Stimulated activated CD4-positive, alpha-beta T cell treated with anti-CD3 and anti-CD28 coated beads, Interleukin-4, amount 100 ng/mL, for 48 hours (primary cell): ENCODE measurements around the gene MRPS26.
"Not testable (repeated sequence)": the region's sequence is repeated elsewhere in the genome, so short reads cannot be mapped to it uniquely, and the experiment has no call there.

Experiments
- DNase-seq, 2 donors: peaks; one replicate each; pipeline ENCODE4 v3.0.0-alpha.2; 2020; ENCODE audit warnings: low read depth in 2 of 2

Gene MRPS26

DNA sequence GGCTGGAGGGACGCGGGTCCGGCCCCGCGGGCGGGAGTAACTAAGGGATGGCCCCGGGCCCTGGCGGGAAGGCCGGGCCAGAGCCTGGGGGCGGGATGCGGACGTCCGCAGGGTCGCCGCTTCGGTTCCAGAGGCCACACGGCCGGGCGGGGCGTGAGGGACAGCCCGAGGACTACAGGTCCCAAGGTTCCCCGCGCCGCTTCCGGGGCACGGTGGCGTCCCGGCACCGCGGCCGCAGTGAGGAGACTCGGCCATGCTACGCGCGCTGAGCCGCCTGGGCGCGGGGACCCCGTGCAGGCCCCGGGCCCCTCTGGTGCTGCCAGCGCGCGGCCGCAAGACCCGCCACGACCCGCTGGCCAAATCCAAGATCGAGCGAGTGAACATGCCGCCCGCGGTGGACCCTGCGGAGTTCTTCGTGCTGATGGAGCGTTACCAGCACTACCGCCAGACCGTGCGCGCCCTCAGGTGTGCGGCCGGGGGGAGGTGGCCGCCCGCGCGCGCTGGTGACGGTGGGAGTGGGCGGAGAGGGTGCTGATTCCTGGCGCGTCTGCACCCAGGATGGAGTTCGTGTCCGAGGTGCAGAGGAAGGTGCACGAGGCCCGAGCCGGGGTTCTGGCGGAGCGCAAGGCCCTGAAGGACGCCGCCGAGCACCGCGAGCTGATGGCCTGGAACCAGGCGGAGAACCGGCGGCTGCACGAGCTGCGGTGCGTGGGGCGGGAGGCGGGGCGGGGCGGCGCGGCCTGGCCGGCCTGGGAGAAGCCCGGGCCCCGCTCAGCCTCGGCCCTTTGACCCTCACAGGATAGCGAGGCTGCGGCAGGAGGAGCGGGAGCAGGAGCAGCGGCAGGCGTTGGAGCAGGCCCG is at the start of gene MRPS26:
Gene MRPS26 (plus strand): TSS at position 237 of the 861 bp plus-strand sequence. CDS start 17 bp downstream, at position 254.
- peak; percentile 80 to 84 for DNase-seq

DNA sequence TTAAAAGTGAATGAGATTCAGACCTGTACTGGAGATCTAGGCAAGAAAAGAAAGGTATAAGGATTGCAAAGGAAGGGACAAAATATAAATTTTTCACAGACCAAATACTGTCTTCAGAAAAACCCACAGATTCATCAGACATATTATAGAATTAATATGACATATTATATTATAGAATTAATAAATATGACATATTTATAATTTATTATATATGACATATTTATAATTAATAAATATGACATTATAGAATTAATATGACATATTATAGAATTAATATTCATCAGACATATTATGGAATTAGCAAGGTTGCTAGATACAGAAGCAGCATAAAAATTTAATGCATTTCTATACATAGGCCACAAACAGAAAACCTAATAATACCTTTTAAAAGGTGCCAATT is 47.1 kb upstream of the MRPS26 start:
- DNase-seq = no peak

DNA sequence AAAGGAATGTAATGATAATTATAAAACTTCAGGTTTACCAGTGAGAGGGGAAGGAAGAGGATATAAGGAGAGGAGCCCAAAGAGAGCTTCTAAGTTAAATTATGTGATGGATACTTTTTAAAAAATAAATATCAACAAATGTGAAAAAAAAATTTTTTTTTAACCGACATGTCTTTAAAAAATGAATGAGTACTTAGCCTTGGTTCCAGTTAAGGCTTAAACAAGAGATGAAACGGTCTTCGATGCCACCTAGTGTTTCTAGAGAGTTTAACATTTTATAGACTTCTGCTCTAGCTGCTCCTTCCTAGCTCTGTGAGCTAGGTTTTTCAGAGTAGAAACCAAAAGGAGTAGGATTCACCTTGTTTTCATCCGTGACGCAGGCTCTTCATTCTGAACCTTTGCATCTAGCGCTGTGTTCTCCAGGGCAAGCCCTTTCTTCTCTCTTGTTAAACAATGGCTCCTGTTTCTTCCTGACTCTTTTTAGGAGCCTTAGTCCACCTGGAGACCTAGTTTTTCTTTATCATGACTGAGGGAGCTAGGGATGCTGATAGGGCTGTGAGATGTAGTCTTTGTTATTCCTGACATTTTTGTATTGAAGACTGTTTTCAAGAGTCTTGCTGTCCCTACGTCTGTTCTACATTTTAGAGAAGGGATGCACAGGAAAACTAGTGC is 44.9 kb upstream of the MRPS26 start:
- DNase-seq = no peak

DNA sequence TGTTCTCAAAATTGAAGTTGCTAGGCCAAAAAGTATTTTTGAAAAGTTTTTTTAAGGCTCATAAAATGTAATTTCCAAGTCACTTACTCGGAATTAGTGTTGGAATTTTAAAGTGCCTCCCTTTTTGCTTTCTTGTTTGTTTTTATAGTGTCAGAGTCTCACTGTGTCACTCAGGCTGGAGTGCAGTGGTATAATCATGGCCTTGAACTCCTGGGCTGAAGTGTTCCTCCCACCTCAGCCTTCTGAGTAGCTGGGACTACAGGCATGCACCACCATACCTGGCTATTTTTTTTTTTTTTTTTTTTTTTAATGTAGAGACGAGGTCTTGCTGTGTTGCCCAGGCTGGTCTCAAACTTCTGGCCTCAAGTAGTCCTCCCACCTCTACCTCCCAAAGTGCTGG is 42.4 kb upstream of the MRPS26 start:
- DNase-seq = no peak

DNA sequence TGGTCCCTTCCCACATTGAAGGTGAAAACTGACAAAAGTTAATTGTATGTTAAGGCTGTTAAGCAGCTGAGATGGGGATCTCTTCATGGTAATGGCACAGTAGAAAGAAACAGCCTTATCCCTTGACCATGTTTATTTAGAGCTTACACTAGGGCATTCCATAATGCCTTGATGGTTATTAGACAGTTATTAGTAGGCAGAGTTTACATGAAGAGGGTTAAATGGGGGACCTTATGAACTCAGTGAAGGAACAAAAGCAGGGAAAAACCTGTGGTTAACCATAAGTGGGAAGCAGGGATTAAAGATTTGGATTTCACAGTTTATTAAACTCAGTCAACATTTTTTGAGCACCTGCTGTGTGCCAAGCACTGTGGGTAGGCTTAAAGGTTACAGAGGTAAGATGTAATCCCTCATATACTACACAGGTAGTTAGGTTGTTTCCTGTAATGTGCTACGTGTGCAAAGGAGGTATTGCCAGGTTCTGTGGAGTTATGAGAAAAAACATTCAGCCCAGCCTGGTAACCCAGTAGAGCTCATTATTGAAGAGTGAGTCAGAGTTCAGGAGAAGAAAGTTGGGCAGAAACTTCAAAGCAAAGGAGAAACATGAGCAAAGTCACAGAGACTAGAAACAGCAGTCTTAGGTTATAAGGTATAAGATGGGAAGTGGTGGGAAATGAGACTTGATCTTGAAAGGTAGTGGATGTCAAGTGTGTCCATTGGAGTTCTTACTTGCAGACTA is 34.7 kb upstream of the MRPS26 start:
- DNase-seq = no peak

DNA sequence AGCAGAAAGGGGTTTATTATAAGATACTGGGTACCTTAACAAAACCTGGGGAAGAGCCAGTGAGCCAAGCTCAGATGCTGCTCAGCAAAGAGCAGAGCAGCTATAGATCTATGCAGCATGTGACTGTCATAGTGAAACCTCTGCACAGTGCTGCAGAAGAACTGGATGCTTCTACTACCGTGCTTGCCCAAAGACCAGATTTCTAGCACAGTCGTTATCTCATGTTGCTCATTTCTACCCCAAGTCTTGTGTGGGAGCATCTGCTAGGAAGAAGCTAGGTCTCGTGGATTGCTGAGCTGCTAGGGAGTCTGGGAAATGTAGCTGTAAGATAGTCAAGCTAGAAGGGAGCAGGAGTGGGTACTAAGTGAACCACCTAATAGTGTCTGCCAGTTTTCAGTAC is 34.1 kb upstream of the MRPS26 start:
- no peak for DNase-seq

DNA sequence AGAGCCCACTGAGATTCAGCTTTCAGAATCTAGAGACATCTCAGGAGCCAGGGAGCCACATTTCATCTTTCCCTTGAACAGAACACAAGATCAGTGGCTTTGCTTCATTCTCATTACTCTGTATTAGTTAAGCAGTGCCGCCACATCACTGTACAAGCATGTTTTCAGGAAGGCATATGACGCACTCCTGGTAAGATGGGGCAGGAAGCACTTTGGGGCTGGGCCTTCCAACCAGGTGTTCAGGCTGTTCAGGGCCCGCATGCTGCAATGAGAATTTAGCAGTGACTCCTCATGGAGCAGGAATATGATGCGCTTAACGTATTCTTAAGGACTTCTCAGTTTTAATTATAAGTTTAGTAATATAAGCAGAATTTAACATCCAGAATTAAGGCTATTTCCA is 32.1 kb upstream of the MRPS26 start:
- DNase-seq = no peak

DNA sequence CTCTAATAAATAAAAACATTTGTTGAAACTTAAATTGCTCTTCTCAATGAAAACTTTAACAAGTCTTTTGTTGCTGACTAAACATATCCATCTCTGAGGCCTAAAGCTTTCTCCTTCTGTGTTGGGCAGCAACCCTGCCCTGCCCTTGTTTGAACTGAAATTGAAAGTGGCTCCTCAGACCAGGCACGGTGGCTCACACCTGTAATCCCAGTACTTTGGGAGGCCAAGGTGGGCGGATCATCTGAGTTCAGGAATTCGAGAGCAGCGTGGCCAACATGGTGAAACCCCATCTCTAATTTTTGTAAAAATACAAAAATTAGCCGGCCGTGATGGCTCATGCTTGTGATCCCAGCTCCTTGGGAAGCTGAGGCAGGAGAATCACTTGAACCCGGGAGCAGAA is 31.7 kb upstream of the MRPS26 start:
- DNase-seq = no peak

DNA sequence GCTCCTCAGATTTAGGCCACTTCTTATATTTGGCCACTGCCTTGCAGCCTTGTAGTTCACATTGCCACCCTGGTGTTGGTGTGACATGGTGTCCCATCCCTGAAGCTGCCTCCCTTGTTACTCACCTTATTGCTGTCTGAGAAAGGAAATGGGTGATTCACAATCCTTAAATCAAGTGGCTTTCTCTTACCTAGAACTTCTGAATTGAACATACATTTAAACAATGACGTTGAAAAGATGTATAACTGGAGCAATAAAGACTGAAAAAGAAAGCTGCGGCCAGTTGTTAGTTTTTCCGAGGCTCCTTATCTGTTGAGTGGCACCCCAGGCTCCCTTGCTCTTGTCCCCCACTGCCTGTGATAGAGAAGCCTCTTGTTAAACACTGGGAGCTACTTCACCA is 31.2 kb upstream of the MRPS26 start:
- peak in 1 of 2 donors; percentile 48 for DNase-seq

DNA sequence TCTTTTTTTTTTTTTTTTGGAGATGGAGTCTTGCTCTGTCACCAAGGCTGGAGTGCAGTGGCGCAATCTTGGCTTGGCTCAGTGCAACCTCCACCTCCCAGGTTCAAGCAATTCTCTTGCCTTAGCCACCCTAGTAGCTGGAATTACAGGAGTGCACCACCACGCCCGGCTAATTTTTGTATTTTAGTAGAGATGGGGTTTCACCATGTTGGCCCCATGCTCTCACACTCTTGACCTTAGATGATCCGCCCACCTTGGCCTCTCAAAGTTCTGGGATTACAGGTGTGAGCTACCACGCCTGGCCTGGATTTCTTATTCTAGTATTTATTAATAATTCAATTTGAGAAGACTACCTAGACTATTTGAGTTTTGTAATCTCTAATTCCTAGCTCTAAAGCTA is 30.6 kb upstream of the MRPS26 start:
- not testable (repeated sequence) for DNase-seq

DNA sequence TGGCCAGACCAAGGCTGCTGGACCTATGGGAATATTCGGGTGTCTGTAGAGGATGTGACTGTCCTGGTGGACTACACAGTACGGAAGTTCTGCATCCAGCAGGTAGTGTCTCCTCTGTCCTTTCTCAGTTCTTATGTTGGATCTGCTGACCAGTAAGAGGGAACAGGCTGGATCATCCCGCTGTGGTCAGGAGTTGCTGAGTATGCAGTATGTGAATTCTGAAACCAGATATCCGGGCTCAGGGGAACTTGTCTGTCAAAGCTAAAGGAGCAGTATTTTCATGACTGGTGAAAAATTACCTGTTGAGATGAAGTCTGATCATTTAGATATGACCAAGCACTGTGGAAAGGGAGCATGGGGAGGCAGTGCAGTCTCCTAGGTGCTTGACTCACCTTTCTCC is 24.5 kb upstream of the MRPS26 start:
- no peak for DNase-seq

DNA sequence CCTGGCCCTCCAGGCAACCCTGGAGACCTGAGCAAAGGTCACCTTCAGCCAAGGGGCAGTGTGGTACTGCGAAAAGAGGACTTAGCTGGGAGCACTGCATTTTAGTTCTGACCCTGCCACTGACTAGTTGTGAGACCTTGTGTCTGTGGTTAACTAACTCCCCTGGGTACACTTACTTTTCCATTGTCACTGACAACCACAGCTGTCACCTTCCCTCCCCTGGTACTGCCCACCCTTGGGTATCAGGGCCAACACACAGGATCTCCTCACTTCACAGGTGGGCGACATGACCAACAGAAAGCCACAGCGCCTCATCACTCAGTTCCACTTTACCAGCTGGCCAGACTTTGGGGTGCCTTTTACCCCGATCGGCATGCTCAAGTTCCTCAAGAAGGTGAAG is 24.1 kb upstream of the MRPS26 start:
- no peak for DNase-seq

DNA sequence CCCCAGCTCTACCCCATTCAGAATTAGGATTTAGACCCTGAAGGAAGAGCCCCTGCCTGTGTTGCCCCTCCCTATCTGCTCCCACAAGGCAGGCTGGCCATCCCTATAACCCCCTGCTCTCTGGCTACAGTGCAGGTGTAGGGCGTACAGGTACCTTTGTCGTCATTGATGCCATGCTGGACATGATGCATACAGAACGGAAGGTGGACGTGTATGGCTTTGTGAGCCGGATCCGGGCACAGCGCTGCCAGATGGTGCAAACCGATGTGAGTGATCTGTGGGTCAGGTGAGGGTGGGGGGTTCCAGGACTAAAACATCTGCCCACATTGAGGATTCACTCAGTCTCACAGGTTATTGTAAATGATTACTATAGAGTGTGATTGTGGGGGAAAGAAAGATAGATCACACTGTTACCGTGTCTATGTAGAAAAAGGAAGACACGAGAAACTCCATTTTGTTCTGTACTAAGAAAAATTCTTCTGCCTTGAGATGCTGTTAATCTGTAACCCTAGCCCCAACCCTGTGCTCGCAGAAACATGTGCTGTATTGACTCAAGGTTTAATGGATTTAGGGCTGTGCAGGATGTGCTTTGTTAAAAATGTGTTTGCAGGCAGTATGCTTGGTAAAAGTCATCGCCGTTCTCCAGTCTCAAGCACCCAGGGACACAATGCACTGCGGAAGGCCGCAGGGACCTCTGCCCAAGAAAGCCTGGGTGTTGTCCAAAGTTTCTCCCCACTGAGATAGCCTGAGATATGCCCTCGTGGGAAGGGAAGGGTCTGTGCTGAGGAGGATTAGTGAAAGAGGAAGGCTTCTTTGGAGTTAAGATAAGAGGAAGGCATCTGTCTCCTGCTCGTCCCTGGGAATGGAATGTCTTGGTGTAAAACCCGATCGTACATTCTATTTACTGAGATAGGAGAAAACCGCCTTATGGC is 23.0 kb upstream of the MRPS26 start:
- not testable (repeated sequence) for DNase-seq

DNA sequence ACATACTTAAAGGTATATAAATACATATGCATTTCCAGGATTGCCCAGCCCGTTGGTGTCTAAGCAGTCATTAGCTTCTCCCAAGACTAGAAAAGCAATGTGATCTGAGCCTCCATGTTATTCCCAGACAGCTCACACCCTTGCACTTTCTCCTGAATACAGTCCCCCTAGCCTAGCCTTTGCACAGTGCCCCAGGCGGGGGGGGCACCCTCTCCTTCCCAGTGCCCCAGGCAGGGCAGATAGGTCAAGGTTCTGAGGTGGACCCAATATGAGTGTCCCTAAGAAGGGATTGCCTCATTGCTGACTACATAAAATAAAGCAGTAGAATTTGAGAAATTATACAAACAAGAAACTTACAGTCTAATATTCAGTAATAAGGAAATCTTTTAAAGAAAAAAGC is 17.9 kb upstream of the MRPS26 start:
- no peak for DNase-seq

DNA sequence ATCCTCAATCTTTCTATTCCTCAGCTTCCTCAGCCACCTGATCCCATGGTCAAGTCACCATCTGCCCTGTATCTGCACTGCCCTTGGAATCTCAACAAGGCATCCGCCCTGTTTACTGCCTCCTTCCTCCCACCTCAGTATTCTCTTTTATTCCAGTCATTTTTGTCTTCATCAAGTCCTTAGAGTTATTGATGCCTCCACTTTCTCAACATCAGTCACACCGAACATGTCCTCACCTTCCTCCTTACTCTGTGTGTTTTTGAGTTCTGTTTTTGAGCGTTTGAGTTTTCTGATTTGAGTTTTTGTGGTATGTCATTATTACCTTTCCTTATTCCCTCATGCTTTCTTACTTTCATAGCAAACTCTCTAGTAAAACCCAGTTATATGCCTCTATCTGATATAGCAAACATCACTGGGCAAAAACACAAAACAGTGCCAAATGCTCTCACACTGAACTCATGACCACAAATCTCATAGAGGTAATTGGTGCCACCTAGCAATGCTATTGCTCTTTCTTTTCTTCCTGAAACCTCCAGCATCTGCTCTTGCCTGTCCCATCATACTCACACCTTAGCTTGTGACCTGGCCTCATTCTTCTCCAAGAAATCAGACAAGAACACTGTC is 14.2 kb upstream of the MRPS26 start:
- no peak for DNase-seq

DNA sequence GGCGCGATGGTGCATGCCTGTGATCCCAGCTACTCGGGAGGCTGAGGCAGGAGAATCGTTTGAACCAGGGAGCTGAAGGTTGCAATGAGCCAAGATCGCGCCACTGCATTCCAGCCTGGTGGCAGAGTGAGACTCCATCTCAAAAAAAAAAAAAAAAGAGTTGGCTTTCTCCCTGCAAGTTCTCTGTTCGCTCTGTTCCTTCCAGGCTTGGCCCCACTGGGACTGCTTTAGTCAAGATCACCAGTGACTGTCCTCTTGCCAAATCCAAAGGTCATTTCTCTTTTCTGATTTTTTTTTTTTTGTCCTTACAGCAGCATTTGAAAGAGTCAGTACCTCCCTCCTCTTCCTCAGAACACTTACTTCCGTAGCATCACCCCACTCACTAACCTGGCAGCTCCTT is 13.2 kb upstream of the MRPS26 start:
- DNase-seq = no peak

DNA sequence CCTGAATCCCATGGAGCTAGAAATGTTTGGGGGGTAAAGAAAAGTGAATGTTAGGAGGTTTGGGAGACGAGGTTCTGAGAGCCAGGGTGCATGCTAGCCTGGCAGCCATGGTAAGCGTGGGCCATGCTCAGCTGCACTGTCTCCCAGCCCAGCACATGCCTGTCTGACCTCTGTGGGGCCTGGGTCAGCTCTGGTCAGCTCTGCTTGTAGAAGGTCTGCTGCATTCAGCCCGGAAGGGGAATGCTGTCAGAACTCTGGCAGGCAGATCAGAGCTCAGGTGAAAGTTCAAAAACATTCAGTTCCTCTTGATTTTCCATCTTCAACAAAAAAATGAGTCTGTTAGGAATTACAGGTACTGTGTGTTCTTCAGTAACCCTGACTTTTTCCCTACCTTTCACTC is 8.2 kb upstream of the MRPS26 start:
- DNase-seq = no peak

DNA sequence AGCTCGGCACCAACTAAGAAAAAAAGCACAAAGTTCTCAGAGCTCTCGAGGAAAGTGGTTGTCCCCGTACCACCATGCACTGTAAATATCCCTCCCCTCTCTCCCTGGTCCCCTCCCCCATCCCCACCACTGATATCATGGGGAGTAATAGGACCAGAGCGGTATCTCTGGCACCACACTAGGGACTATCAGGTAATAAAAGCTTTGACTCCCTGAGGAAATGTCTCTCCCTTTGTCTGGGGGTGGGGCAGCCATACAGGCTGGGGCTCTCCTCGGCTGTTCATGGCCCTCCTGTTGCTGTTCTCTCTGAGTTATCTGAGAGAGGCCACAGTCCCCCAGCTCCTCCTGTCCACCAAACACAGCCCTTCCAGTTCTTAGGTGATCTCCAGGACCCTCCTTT is 7.4 kb upstream of the MRPS26 start:
- no peak for DNase-seq

DNA sequence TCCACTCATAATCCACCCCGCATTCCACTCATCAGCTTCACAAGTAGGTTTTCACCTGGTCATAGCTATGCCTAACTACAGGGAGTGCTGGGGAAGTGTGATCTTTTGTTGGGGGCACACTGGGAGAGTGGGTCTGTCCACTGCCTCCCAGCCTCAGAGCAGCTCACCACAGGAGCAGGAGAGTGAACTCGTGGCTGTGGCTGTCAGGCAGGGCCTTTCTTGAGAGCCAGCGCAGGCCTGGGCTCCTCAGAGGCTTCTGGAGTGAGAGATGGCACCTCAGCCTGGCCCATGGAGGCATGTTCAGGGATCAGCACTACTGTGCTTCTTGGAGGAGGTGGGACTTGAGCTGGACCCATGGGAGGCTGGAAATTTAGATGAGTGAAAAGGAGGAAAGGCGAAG is 6.4 kb upstream of the MRPS26 start:
- no peak for DNase-seq

DNA sequence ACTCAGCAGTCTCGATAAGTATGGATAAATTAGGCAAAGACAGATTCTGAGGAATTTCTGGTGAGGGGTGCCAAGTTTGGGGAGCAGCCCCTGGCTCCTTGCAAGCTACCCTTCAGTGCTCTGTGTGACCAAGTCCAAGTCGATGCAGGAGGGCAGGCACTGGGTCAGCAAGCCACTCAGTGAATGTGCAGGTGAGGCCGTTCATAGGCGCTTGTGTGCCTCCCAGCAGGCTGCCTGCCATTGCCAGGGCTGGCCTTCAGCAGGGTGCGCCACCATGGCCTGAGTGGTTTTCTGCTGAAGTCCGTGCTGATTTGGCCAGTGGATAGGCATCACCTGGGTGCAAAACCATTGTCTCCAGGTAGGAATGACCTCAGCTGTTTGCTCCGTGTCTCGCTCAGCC is 5.8 kb upstream of the MRPS26 start:
- DNase-seq = no peak

DNA sequence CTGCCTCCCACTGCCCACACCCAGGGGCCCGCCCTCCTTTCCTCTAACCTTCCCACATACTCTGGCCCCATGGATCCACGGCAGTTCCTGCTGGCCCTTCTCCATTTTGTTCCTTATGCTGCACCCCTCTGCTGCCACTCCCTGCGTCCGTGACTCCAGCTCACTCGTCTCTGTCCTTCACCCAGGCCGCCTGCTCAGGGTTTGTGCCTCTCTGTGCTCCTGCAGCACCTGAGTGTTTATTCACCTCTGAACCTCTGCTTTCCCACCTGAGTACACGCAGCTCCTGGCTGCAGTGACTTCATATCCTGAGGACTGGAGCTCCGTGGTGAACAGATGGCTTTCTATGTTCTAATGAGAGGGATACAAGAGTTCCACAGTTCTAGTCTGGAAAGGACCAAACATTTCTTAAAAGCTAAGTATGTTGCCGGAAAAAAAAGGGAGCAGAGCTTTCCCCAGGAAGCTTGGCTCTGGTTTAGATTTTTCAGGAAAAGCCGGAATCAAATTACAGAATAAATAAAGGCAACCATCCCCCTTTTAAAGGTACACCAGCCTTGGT is 3.9 kb upstream of the MRPS26 start:
- no peak for DNase-seq
